Stimulated activated CD4-positive, alpha-beta T cell treated with anti-CD3 and anti-CD28 coated beads, TNF-alpha, amount 100 ng/mL, for 24 hours (primary cell): ENCODE measurements around the gene NINJ2.

Experiments used
- DNase-seq, 3 experiments: peaks; one replicate each; pipeline ENCODE4 v3.0.0-alpha.2; 2020; ENCODE audit warnings: low read depth in 3 of 3

NINJ2 gene

GRCh38 chr12:531951-532585, 131.2 kb downstream of the NINJ2 start:
- DNase-seq, result no peak

- no peak for DNase-seq
Observed at GRCh38 chr12:530821-531220, 132.4 kb downstream of the NINJ2 start.

GRCh38 chr12:530308-530707, 132.9 kb downstream of the NINJ2 start:
- DNase-seq, result no peak

GRCh38 chr12:527729-528128, 135.5 kb downstream of the NINJ2 start:
- no peak for DNase-seq

GRCh38 chr12:527241-527640, 136.0 kb downstream of the NINJ2 start:
- DNase-seq, result no peak

GRCh38 chr12:526089-526488, 137.2 kb downstream of the NINJ2 start:
- no peak for DNase-seq

GRCh38 chr12:524167-524951, 138.9 kb downstream of the NINJ2 start:
- DNase-seq, result no peak

- no peak for DNase-seq
Observed at GRCh38 chr12:522692-523378, 140.4 kb downstream of the NINJ2 start.

GRCh38 chr12:520119-520518, 143.1 kb downstream of the NINJ2 start:
- DNase-seq, result no peak

GRCh38 chr12:517538-517937, 145.7 kb downstream of the NINJ2 start:
- no peak for DNase-seq
